Activated T-helper 9 cell treated with anti-CD3 and anti-CD28 coated beads, Interleukin-2, amount 50 U/mL, for 16 hours (primary cell): ENCODE results near the gene XPO6.

Source experiments
- DNase-seq: peaks from one replicate; pipeline ENCODE4 v3.0.0-alpha.2; 2020; ENCODE audit warnings: low read depth

The XPO6 gene

GRCh38 chr16:28210264-28210663, 1.5 kb downstream of the XPO6 start:
- DNase-seq = no peak

- DNase-seq = no peak
Observed at GRCh38 chr16:28208824-28209223, 2.9 kb downstream of the XPO6 start.

DNA sequence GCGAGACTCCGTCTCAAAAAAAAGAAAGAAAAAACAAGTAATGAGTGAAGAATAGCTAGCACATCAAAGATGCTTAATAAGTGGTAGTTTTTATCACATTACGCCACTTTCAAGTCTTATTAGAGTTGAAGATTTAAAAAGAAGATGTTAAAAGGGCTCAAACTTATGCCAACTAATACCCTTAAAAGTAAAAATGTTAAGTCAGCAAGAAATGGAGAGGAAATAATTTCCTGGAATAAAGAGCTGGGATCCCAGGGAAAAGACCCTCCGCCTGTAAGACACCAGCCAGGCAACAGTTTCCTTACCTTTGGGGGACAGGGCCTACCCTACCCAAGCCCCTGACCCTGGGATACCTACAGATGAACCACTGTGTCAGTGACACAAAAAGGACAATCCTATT, 3.6 kb downstream of the XPO6 start:
- DNase-seq = no peak

DNA sequence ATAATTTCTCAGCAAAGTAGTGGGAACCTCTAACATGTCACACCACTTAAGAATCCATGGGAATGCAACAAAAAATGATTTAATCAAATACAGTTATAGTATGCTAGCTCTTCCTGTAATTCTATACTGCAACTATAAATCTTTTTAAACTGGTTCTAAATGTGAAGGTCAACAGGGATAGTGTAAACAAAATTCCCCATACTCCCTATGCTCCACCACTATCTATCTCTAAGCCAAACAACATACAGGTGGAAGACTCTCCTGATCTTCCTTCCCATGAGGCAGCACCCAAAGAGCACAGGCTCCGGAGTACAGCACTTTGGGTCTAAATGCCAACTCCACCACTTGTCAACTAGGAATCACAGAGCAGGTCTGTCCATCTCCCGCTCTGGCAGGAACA, 4.4 kb downstream of the XPO6 start:
- no peak for DNase-seq

DNA sequence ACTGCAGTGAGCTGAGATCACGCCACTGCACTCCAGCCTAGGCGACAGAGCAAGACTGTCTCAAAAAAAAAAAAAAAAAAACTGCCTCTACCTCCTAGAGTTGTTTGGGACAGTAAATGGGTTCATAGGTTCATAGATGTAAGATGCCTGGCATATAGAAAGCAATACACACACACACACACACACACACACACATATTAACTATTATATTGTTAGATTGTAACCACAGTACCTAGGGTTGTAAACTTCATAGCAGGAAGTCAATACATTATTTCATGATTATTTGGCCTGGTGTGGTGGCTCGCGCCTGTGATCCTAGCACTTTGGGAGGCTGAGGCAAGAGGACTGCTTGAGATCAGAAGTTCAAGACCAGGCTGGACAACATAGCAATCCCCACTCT, 5.8 kb downstream of the XPO6 start:
- no peak for DNase-seq

GRCh38 chr16:28205117-28205899, 6.5 kb downstream of the XPO6 start:
- DNase-seq = no peak

DNA sequence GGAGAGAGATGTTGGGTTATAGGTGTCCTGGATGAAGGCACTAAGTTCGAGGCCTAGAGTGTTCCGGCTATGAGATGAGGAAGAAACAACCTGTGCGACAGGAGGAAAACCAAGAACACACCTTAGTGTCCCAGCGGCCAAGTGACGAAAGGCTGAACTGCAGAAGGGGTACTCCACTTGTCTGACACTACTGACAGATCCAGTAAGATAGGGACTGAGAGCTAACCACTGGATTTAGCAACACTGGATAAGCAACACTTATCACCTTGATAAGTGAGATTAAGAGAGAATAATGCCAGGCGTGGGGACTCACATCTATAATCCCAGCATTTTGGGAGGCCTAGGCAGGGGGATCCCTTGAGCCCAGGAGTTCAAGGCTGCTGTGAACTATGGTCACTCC, 7.1 kb downstream of the XPO6 start:
- DNase-seq = no peak

DNA sequence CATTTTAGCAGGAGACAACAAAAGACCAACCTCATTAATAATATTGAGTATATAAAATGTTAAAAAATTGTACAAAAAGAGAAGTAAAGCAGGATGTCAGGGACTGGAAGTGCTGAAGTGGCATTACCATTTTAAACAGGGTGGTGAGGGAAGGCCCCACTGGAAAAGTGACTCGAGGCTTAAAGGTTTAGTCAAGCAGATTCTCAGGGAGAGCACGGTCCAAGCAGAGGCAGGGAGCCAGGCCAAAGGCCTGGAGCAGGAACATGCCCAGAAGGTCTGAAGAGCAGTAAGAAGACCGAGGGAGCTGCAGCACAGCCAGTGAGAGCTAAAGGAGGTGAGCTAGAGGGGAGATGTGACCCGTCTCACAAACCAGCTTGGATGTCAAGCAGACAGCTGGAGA, 7.6 kb downstream of the XPO6 start:
- DNase-seq = no peak

GRCh38 chr16:28202147-28202746, 9.5 kb downstream of the XPO6 start:
- no peak for DNase-seq

DNA sequence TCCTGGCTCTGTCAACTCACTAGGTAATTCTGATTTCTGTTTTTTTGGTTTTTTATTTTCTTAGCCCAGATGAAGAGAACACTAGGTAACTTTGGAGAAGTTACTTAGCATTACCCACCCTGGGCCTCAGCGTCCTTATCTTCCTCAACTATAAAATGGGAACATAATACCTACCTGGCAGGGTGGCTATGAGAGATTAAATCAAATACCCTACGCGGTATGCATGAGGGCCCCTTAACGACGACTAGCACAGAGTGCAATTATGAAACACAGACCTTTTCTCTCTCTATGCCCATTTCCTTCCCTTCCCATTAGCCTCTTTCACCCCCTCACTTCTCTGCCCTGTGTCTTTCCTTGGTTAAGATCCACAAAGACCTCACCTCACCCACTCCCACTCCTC, 11.1 kb downstream of the XPO6 start:
- DNase-seq = no peak

GRCh38 chr16:28196387-28196987, 15.3 kb downstream of the XPO6 start:
- no peak for DNase-seq

DNA sequence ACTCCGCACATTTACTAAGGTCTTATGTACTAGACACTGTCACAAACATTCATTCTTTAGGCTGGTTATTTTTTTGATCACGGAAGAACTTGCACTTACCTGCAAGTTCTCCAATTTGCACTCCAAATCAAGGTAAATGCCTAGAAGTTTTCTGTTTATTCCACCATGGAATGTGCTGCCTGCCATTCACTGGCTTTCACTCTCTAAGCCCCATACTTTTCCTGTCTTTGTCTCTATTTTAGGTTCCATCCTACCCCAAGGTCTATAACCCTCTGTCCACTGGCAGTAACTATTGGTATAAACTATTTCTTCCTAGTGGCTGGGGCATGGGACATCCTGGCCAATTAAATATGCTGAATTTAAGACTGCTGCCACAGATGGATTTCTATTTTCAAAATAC, 15.9 kb downstream of the XPO6 start:
- no peak for DNase-seq

DNA sequence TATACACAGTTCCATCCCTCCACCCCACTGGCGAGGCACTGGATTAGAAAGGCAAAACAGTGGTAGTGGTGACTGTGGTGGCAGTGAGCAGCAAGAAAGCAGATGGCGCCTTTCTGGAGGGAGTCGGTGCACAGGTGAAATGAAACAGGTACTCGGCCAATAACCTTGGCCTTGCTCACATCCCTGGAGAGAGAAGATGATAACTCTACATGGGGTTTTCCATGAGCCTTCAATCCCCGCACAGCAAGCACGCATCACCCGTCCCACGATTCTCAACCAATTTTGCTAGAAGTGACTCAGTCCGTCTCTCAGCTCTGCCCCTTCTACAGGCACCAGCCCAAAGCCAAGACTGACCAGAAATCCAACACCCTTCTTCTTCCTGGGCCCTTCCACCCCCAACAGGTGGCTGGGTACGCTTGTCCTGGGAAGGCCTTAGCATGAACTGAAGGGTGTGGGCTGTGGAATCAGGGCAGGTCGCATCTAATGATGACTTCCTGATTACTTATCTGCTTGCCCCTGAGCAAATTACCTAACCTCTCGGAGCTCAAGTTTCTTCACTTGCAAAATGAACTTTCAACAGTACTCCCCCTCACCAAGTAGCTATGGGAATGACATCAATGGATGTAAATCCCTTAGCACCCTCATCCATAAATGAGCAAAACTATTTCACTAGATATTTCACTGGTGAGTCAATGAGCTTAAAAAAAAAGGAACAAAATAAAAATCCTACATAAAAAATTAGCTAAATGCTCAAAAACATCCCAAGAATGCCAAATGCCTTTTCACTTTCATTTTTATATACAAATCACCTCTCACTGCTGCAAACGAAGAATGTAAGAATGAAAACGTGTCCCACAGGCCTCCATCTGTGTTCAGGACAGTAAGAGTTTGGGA, 18.0 kb downstream of the XPO6 start:
- no peak for DNase-seq

GRCh38 chr16:28192806-28193529, 18.8 kb downstream of the XPO6 start:
- peak; percentile 59 for DNase-seq

- no peak for DNase-seq
Observed at GRCh38 chr16:28191364-28191960, 20.3 kb downstream of the XPO6 start.

DNA sequence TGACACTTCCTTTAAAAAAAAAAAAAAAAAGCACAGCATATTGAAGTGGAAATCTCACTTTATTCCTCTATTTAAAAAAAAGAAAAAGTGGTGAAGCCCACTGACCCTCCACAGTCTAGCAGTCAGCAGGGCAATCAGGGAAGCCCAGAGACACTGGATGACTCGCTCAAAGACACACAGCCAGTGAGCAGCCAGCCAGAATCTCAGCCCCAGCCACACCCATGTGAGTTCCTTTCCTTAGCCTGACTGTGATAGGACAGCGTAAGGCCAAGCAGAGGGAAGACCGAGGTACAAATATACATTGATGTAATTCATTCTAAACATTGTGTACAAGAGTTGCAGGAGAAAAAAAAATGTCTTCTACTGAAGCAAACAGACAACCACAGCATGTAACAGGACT, 22.5 kb downstream of the XPO6 start:
- DNase-seq = no peak

GRCh38 chr16:28188085-28188916, 23.5 kb downstream of the XPO6 start:
- no peak for DNase-seq

DNA sequence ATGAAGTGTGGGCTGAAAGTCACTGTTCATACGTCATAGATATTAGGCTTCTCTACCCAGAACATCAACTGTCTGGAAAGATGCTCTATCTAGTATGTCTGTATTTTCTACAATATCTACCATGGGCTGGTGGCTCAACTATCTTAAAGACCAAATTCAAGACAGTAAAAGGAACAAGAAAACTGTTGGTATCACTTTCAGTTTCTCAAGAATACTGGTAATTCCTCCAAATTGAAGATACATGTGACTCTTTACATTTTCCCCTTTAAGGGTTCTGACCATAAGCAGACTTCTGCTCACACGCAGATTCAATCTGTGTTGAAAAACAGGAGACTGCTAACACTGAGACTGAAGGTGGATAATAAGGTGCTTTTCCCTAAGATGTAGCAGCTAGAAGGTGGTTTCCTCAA, 24.2 kb downstream of the XPO6 start:
- DNase-seq = no peak

GRCh38 chr16:28186752-28187151, 25.0 kb downstream of the XPO6 start:
- DNase-seq = no peak

DNA sequence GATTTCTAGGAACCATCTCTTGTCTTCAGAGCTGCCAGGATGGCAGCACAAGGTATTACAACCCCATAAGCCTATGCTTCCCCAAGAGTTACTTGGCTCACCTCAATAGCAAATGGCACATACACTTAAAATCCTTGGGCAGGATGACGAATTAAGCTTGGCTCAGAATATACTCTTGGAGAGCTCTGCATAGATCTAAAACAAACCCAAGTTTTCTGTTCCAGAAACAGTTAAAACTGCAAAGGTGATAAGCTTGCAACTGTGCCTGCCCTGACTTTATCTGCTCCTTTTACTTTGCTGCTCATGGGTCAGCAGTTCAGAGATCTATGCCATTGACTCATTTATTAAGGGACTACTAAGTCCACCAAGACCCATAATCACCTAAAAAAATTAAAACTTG, 26.1 kb downstream of the XPO6 start:
- DNase-seq = no peak

GRCh38 chr16:28184625-28185024, 27.1 kb downstream of the XPO6 start:
- DNase-seq = no peak
